Measurements from ENCODE around the gene MISP3. TPM values are rescaled to one million over a fixed set of nuclear protein-coding genes. Genes with fewer than 3 reads are reported as not detected.

MISP3 gene
- total and polyA plus RNA-seq, 9 of the 15 experiments (the other 6 are each of a cell fraction or from before 2014, with no cell fraction given), result 0.25 to 5.6 (median 1.6) TPM

DNA sequence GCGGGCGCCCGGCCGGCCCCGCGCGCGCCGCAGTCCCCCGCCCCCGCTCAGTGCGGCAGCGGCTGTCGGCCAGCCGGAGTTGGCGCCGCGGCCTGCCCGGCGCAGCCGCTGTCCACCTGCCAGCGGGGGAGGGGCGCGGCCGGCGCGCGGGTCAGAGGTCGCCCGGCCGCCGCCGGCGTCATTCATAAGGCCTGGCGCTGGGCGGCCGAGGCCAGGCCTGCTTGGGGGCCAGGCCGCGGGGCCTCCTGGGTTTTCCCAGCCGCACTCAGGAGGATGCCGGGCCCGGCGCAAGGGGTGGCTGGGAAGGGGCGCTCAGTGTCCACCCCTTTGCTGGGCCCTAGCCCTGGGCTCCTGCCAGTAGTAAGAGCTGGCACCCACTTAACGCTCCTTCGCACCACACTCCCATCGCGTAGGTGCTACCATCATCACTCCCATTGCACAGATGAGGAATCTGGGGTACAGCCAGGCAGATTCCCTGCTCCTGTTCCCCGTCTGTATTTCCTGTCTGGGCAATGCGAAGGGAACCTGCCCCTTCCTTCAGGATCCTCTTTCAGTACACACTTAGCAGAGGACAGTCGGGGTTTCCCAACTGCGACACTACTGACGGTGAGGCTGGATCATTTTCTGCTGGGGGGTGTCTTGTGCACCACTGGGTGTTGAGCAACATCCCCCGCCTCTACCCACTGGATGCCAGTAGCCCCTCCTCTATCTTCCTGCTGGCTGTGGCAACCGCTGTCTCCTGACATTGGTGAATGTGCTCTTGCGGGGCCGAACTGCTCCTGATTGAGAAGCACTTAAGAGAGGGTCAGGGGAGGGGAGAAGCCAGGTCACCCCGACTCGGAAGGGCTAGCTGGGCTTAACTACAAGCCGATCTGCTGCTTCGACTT lies 45.8 kb downstream of the MISP3 start (continued):
- TF ChIP-seq RBFOX2 (IDR thresholded peaks at IDR 0.05; ENCODE audit: low read depth, low read length) (peak; percentile 70), ZNF668 (CRISPR knock-in tag; IDR thresholded peaks at IDR 0.05) (no peak), KDM5B (IDR thresholded peaks at IDR 0.05; ENCODE audit: insufficient replicate concordance, low read depth, low read length) (no peak), ZNF184 (CRISPR knock-in tag; IDR thresholded peaks at IDR 0.05) (no peak), MLLT1 (IDR thresholded peaks at IDR 0.05) (no peak), L3MBTL2 (IDR thresholded peaks at IDR 0.05) (peak; percentile 81), ZNF212 (CRISPR knock-in tag; IDR thresholded peaks at IDR 0.05) (no peak), ZNF589 (CRISPR knock-in tag; IDR thresholded peaks at IDR 0.05; ENCODE audit: low read depth) (0 out of 2 replicates have a peak, but pooled peaks have one; percentile 20), MAZ (CRISPR knock-in tag; conservative IDR thresholded peaks at IDR 0.05 in 1 of 2, IDR thresholded peaks at IDR 0.05 in 1 of 2) (peak in 1 of 2 experiments; percentile 22; a peak in 2 of 4 replicates), KLF16 (IDR thresholded peaks at IDR 0.05) (no peak), ZBTB17 (CRISPR knock-in tag; IDR thresholded peaks at IDR 0.05) (0 out of 2 replicates have a peak, but pooled peaks have one; percentile 14), ETV5 (CRISPR knock-in tag; IDR thresholded peaks at IDR 0.05; ENCODE audit: low read depth) (no peak)
- TF ChIP-seq, protein P1, sequence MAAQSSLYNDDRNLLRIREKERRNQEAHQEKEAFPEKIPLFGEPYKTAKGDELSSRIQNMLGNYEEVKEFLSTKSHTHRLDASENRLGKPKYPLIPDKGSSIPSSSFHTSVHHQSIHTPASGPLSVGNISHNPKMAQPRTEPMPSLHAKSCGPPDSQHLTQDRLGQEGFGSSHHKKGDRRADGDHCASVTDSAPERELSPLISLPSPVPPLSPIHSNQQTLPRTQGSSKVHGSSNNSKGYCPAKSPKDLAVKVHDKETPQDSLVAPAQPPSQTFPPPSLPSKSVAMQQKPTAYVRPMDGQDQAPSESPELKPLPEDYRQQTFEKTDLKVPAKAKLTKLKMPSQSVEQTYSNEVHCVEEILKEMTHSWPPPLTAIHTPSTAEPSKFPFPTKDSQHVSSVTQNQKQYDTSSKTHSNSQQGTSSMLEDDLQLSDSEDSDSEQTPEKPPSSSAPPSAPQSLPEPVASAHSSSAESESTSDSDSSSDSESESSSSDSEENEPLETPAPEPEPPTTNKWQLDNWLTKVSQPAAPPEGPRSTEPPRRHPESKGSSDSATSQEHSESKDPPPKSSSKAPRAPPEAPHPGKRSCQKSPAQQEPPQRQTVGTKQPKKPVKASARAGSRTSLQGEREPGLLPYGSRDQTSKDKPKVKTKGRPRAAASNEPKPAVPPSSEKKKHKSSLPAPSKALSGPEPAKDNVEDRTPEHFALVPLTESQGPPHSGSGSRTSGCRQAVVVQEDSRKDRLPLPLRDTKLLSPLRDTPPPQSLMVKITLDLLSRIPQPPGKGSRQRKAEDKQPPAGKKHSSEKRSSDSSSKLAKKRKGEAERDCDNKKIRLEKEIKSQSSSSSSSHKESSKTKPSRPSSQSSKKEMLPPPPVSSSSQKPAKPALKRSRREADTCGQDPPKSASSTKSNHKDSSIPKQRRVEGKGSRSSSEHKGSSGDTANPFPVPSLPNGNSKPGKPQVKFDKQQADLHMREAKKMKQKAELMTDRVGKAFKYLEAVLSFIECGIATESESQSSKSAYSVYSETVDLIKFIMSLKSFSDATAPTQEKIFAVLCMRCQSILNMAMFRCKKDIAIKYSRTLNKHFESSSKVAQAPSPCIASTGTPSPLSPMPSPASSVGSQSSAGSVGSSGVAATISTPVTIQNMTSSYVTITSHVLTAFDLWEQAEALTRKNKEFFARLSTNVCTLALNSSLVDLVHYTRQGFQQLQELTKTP (IDR thresholded peaks at IDR 0.05; ENCODE audit: low read depth in 1 of 2, partially characterized antibody in 2 of 2), result peak in 1 of 2 experiments; percentile 67
